Activated T-cell treated with anti-CD3 and anti-CD28 coated beads, Interleukin-2, amount 50 U/mL, for 24 hours (primary cell): ENCODE data around the gene TMPRSS13.

ENCODE experiments used
- DNase-seq: peaks from one replicate; pipeline ENCODE4 v3.0.0-alpha.2; 2020
- H3K27ac Mint-ChIP-seq: 2 replicates; pipeline ENCODE4 v1.8.0; 2020; ENCODE audit warnings: mild to moderate bottlenecking, mixed read lengths
- H3K27me3 Mint-ChIP-seq: 2 replicates; pipeline ENCODE4 v1.8.0; 2020; ENCODE audit warnings: mixed read lengths
- H3K36me3 Mint-ChIP-seq: 2 replicates; pipeline ENCODE4 v1.8.0; 2020; ENCODE audit warnings: low read depth, mixed read lengths
- H3K4me1 Mint-ChIP-seq: 2 replicates; pipeline ENCODE4 v1.8.0; 2020; ENCODE audit warnings: low read depth, mixed read lengths
- H3K4me3 Mint-ChIP-seq: 2 replicates; pipeline ENCODE4 v1.8.0; 2020; ENCODE audit warnings: mild to moderate bottlenecking, moderate library complexity, mixed read lengths
- H3K9me3 Mint-ChIP-seq: 2 replicates; pipeline ENCODE4 v1.8.0; 2020; ENCODE audit warnings: mixed read lengths

The TMPRSS13 gene

GRCh38 chr11:117915672-117916235 lies 13.4 kb downstream of the TMPRSS13 start:
- no peaks in the 10 kb centered on the region for H3K9me3 Mint-ChIP-seq
- no peak overlapping the region for H3K27ac Mint-ChIP-seq
- no peak overlapping the region for H3K4me3 Mint-ChIP-seq
- H3K4me1 Mint-ChIP-seq = peaks cover 11% of the 10 kb centered on the region
- H3K27me3 Mint-ChIP-seq = no peaks in the 10 kb centered on the region
- DNase-seq = peak; percentile 13
- no peaks in the 10 kb centered on the region for H3K36me3 Mint-ChIP-seq

DNA sequence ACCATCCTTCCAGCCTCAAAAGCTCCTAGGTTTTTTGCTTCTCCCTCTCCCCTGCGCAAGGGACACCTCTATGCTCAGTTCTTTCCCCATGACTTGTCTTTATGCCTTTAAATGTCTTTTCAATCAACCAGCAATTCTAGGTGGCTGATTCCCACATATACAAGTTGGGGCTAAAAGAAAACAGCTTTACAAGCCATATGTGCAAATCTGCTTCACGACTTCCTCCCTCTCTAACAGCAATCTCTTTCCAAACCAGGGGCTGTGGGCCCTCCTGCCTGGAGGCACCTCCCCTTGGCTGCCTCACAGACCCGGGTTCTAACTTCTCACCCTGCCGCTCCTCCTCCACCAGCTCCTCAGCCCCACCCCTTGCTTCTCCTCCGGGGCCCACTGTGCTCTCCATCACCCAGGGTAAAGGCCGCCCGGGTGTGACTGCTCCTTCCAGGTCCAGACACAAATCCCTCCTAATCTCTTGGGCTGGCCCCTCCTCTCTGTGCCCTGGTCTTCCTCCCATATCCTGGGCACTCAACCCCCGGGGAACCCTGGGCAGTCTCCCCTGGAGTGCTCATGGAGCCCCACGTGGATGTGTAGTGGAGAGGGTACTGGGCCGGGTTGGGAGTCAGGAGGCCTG lies 14.1 kb downstream of the TMPRSS13 start:
- Mint-ChIP-seq H3K27ac (no peak overlapping the region), H3K4me1 (peaks cover 10% of the 10 kb centered on the region), H3K36me3 (no peaks in the 10 kb centered on the region), H3K4me3 (no peak overlapping the region), H3K9me3 (no peaks in the 10 kb centered on the region), H3K27me3 (no peaks in the 10 kb centered on the region)
- DNase-seq = peak; percentile 17

DNA sequence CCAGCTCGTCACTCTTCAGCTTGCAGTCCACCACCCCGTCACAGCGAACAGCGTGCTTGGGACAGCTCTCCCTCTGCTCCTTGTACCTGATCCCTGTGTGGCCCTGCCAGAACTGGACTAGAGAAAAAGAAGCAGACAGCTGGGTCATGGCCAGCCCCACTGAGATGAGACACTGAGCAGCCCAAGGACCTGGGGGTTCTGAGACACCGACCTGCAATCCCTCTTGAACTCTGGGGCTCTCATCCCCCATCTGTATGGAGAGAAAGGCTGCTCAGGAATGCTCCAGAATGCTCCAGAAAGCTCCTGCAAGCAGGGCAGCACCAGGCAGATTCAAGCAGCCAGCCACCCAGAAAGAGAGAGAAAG lies 14.8 kb downstream of the TMPRSS13 start:
- no peaks in the 10 kb centered on the region for H3K27me3 Mint-ChIP-seq
- no peaks in the 10 kb centered on the region for H3K36me3 Mint-ChIP-seq
- no peak overlapping the region for H3K4me3 Mint-ChIP-seq
- H3K27ac Mint-ChIP-seq = no peak overlapping the region
- peaks cover 3% of the 10 kb centered on the region for H3K4me1 Mint-ChIP-seq
- H3K9me3 Mint-ChIP-seq = no peaks in the 10 kb centered on the region
- DNase-seq = peak; percentile 9

DNA sequence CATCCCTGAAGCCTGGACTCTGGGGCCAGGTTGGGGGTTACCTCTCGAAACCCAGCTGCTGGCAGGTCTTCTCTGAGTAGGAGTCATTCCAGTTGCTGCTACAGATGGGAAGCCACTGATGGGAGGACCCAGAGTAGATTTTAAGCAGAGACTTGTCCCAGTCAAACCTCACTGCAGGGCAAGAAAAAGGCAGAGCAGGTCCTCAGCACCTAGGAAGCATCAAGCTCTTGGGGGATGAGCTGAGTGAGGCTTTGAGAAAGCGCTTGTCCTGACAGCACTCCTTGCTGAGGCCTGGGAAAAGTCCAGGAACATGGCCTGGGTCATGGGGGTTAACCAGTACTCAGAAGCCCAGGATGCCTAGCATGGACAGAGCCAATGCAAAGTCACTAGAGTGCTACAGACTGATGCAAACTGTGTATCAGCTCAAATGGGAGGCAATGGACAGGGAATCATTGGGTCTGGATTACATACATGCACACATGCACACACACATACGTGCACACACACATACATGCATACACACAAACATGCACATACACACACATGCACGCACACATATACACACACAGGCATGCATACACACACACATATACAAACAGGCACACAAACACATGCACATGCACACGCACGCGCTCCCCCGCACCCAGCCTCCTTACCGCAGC lies 15.3 kb downstream of the TMPRSS13 start:
- H3K4me3 Mint-ChIP-seq = no peak overlapping the region
- H3K36me3 Mint-ChIP-seq = no peaks in the 10 kb centered on the region
- peak; percentile 6 for DNase-seq
- no peaks in the 10 kb centered on the region for H3K9me3 Mint-ChIP-seq
- H3K27me3 Mint-ChIP-seq = no peaks in the 10 kb centered on the region
- H3K27ac Mint-ChIP-seq = no peak overlapping the region
- H3K4me1 Mint-ChIP-seq = peaks cover 2% of the 10 kb centered on the region

- H3K27ac Mint-ChIP-seq = no peak overlapping the region
- H3K36me3 Mint-ChIP-seq = no peaks in the 10 kb centered on the region
These were observed 16.7 kb downstream of the TMPRSS13 start for GRCh38 chr11:117912497-117912896.

DNA sequence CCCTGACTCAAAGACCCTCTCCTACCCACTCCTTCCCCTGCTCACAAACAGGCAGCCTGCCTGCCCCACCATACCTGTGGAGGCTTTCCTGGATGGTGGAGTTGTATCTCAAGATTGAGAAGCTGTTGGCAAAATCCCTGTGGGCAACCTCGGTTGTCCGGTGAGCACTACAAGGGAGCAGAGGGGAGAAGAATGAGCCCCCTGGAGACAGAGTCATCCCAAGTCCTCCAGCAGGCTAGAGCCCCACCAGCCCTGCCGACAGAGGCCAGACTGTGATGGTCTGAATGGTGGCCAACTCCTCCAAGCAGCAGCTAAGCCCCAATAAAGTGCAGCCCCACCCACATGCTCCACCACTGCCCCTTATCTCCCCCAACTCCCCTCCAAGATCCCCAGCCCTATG lies 17.5 kb downstream of the TMPRSS13 start:
- Mint-ChIP-seq H3K9me3 (no peaks in the 10 kb centered on the region), H3K4me3 (no peak overlapping the region), H3K27ac (no peak overlapping the region), H3K27me3 (no peaks in the 10 kb centered on the region), H3K36me3 (no peaks in the 10 kb centered on the region), H3K4me1 (peaks cover 14% of the 10 kb centered on the region)
- peak; percentile 8 for DNase-seq

More at GRCh38 chr11:117912497-117912896, 16.7 kb downstream of the TMPRSS13 start:
- DNase-seq = no peak
- Mint-ChIP-seq H3K4me1 (peaks cover 8% of the 10 kb centered on the region), H3K27me3 (no peaks in the 10 kb centered on the region), H3K4me3 (no peak overlapping the region), H3K9me3 (no peaks in the 10 kb centered on the region)

DNA sequence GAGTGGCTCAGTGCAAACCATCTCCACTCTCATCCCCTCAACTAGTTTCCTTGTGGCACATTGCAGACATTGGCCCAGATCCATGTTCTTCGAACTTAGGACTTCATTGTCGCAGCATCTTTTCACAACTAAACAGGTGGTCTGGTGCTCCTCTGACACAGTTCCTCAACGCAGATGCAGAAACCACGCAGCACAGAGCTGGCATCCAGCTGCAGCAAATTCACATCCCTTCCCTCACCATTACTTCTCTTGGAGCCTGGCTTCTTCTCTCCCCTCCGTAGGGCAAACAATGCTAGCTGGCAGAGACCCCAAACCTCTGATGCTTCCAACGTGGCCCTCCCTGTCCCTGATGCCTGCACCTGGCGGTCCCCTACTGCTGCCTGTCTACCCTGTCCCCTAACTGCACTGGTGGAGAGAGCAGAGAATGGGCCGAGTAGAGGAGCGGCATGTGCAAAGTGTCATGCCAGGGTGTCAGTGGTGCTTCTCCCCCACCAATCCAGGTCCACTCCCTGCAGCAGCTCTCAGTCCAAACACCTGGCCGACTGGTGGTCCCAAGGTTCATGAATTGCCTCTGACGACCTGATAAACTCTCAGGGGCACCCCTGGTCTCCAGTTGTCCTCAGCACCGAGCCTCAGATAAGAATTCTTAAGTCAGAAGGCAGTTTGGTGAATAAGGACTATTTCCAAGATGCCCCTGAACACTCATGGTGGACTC lies 18.1 kb downstream of the TMPRSS13 start:
- no peaks in the 10 kb centered on the region for H3K9me3 Mint-ChIP-seq
- H3K27me3 Mint-ChIP-seq = no peaks in the 10 kb centered on the region
- no peak overlapping the region for H3K4me3 Mint-ChIP-seq
- no peak overlapping the region for H3K27ac Mint-ChIP-seq
- peaks cover 14% of the 10 kb centered on the region for H3K4me1 Mint-ChIP-seq
- no peaks in the 10 kb centered on the region for H3K36me3 Mint-ChIP-seq
- peak; percentile 18 for DNase-seq

DNA sequence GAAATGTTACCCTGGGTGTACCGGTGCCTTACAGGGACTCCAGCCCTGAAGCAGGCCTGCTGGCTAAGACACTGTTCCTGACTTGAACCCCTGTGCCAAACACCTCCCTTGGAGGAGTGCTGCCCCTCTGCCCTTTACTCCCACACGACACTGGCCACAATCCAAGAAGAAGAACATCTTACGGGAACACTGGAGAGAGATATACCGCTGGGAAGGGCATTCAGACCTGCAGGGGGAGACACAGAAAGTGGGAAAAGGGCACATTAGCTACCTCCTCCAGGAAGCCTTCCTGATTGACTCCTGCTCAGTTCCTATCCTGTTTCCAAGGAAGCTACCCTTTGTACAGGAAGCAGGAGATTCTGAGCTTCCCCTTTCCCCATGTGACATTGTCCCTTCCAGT lies 18.7 kb downstream of the TMPRSS13 start:
- DNase-seq = peak; percentile 17
- no peaks in the 10 kb centered on the region for H3K36me3 Mint-ChIP-seq
- H3K27me3 Mint-ChIP-seq = no peaks in the 10 kb centered on the region
- no peak overlapping the region for H3K27ac Mint-ChIP-seq
- no peak overlapping the region for H3K4me3 Mint-ChIP-seq
- H3K9me3 Mint-ChIP-seq = no peaks in the 10 kb centered on the region
- H3K4me1 Mint-ChIP-seq = peaks cover 14% of the 10 kb centered on the region

DNA sequence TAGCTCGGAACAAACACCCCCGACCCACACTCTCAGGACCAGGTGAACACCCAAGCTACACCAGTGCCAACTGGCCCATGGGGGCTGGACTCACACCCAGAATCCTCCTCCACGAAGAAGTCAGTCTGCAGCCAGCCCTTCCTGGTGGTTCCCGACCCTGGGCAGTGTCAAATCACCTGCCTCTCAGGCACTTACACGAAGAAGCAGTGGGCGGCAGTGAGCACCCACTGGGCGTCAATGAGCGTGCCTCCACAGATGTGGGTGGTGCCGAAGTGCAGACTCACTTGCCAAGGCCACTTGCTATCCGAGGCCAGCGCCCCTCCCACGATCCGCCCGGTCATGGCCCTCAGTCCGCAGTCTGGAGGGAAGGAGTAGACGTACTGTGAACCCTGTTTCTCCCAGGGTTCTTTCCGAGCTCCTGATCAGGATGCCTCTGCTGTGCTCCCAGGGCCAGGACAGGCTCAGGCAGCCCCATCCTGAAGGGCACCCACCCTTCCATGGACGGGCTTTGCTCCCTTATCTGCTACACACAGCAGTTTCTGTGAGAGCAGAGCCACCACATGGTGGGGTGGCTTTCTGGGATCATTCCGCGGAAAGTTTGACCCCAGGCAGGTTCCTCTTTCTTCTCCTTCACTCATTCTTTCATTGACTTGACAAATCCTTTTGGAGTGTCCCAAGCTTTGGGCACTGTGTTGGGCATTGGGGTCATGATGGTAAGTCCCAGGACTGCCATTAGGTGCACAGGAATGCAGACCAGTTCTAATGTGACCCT lies 19.4 kb downstream of the TMPRSS13 start:
- Mint-ChIP-seq H3K9me3 (no peaks in the 10 kb centered on the region), H3K4me1 (peaks cover 14% of the 10 kb centered on the region), H3K27me3 (no peaks in the 10 kb centered on the region), H3K36me3 (no peaks in the 10 kb centered on the region), H3K27ac (no peak overlapping the region), H3K4me3 (no peak overlapping the region)
- peak; percentile 25 for DNase-seq

- Mint-ChIP-seq H3K4me3 (no peak overlapping the region), H3K27me3 (no peaks in the 10 kb centered on the region), H3K27ac (no peak overlapping the region), H3K36me3 (no peaks in the 10 kb centered on the region), H3K9me3 (no peaks in the 10 kb centered on the region), H3K4me1 (peaks cover 14% of the 10 kb centered on the region)
- peak; percentile 18 for DNase-seq
These were observed 20.1 kb downstream of the TMPRSS13 start for GRCh38 chr11:117908959-117909610.

- Mint-ChIP-seq H3K27ac (no peak overlapping the region), H3K9me3 (no peaks in the 10 kb centered on the region), H3K4me1 (peaks cover 14% of the 10 kb centered on the region), H3K36me3 (no peaks in the 10 kb centered on the region), H3K27me3 (no peaks in the 10 kb centered on the region), H3K4me3 (no peak overlapping the region)
- DNase-seq = peak; percentile 21
These were observed 20.9 kb downstream of the TMPRSS13 start for GRCh38 chr11:117908109-117908895.

GRCh38 chr11:117907276-117908108 lies 21.7 kb downstream of the TMPRSS13 start:
- Mint-ChIP-seq H3K36me3 (no peaks in the 10 kb centered on the region), H3K27me3 (no peaks in the 10 kb centered on the region), H3K4me1 (peaks cover 14% of the 10 kb centered on the region), H3K4me3 (peak overlapping the region; percentile 20), H3K27ac (peak overlapping the region; percentile 66), H3K9me3 (no peaks in the 10 kb centered on the region)
- peak; percentile 73 for DNase-seq

- Mint-ChIP-seq H3K27ac (no peak overlapping the region), H3K4me1 (peaks cover 14% of the 10 kb centered on the region), H3K36me3 (no peaks in the 10 kb centered on the region), H3K27me3 (no peaks in the 10 kb centered on the region), H3K9me3 (no peaks in the 10 kb centered on the region), H3K4me3 (no peak overlapping the region)
- DNase-seq = no peak
These were observed 22.5 kb downstream of the TMPRSS13 start for GRCh38 chr11:117906710-117907109.
